ENCODE data around the gene RBM15B.

- TF ChIP-seq, protein P1, sequence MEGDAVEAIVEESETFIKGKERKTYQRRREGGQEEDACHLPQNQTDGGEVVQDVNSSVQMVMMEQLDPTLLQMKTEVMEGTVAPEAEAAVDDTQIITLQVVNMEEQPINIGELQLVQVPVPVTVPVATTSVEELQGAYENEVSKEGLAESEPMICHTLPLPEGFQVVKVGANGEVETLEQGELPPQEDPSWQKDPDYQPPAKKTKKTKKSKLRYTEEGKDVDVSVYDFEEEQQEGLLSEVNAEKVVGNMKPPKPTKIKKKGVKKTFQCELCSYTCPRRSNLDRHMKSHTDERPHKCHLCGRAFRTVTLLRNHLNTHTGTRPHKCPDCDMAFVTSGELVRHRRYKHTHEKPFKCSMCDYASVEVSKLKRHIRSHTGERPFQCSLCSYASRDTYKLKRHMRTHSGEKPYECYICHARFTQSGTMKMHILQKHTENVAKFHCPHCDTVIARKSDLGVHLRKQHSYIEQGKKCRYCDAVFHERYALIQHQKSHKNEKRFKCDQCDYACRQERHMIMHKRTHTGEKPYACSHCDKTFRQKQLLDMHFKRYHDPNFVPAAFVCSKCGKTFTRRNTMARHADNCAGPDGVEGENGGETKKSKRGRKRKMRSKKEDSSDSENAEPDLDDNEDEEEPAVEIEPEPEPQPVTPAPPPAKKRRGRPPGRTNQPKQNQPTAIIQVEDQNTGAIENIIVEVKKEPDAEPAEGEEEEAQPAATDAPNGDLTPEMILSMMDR (IDR thresholded peaks at IDR 0.05) = no peak
- TF ChIP-seq POLR2A (IDR thresholded peaks at IDR 0.05) = no peak
Observed at GRCh38 chr3:51353691-51354090, 37.4 kb upstream of the RBM15B start.

Data from testis (tissue), 2 donors.